ENCODE data around the gene FADS2. TPM values are rescaled to one million over a fixed set of nuclear protein-coding genes. Genes with fewer than 3 reads are reported as not detected.
A peak's percentile ranks its signal among the peaks of the same experiment; 100 is the strongest.

Gene FADS2
- total and polyA plus RNA-seq, 2 of the 13 experiments (the other 11 are each of a cell fraction or from before 2014, with no cell fraction given): 90.1 to 124 TPM

GRCh38 chr11:61816736-61817455, 11.2 kb upstream of the FADS2 start, which contains the start of gene FADS1 (continued):
- TF ChIP-seq MXD4 (CRISPR knock-in tag; IDR thresholded peaks at IDR 0.05) (peak; percentile 94), RARA (CRISPR knock-in tag; IDR thresholded peaks at IDR 0.05) (0 out of 2 replicates have a peak, but pooled peaks have one; percentile 30), ISL2 (CRISPR knock-in tag; IDR thresholded peaks at IDR 0.05) (peak; percentile 69), ZNF432 (CRISPR knock-in tag; IDR thresholded peaks at IDR 0.05; ENCODE audit: borderline replicate concordance) (no peak), RBM22 (optimal IDR thresholded peaks at IDR 0.05; ENCODE audit: low read length) (no peak), NCOA1 (CRISPR knock-in tag; IDR thresholded peaks at IDR 0.05) (peak; percentile 76; the same call in 1 of the 2 replicates), TBL1XR1 (IDR thresholded peaks at IDR 0.05; ENCODE audit: borderline replicate concordance, low read length, partially characterized antibody) (peak; percentile 15), KDM4B (CRISPR knock-in tag; IDR thresholded peaks at IDR 0.05) (no peak), ZNF567 (CRISPR knock-in tag; IDR thresholded peaks at IDR 0.05; ENCODE audit: borderline replicate concordance) (no peak; the same call in 1 of the 2 replicates), ZNF496 (CRISPR knock-in tag; IDR thresholded peaks at IDR 0.05; ENCODE audit: insufficient replicate concordance) (no peak), HNF4G (IDR thresholded peaks at IDR 0.05; ENCODE audit: borderline replicate concordance, low read depth, low read length) (no peak), HNF4G (CRISPR knock-in tag; IDR thresholded peaks at IDR 0.05; ENCODE audit: borderline replicate concordance, low read depth) (0 out of 2 replicates have a peak, but pooled peaks have one; percentile 45), RBAK (CRISPR knock-in tag; IDR thresholded peaks at IDR 0.05) (no peak), ZNF33A (CRISPR knock-in tag; IDR thresholded peaks at IDR 0.05; ENCODE audit: borderline replicate concordance) (0 out of 2 replicates have a peak, but pooled peaks have one; percentile 42), E2F2 (CRISPR knock-in tag; IDR thresholded peaks at IDR 0.05; ENCODE audit: borderline replicate concordance) (0 out of 2 replicates have a peak, but pooled peaks have one; percentile 68), CREBL2 (CRISPR knock-in tag; IDR thresholded peaks at IDR 0.05; ENCODE audit: borderline replicate concordance) (no peak), ZNF232 (CRISPR knock-in tag; IDR thresholded peaks at IDR 0.05; ENCODE audit: borderline replicate concordance) (peak; percentile 87; the same call in 1 of the 2 replicates), PHB2 (IDR thresholded peaks at IDR 0.05; ENCODE audit: partially characterized antibody) (no peak), FOXK2 (IDR thresholded peaks at IDR 0.05) (no peak), AHDC1 (CRISPR knock-in tag; IDR thresholded peaks at IDR 0.05; ENCODE audit: borderline replicate concordance) (no peak)
- TF ChIP-seq, protein P1, sequence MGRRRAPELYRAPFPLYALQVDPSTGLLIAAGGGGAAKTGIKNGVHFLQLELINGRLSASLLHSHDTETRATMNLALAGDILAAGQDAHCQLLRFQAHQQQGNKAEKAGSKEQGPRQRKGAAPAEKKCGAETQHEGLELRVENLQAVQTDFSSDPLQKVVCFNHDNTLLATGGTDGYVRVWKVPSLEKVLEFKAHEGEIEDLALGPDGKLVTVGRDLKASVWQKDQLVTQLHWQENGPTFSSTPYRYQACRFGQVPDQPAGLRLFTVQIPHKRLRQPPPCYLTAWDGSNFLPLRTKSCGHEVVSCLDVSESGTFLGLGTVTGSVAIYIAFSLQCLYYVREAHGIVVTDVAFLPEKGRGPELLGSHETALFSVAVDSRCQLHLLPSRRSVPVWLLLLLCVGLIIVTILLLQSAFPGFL (CRISPR knock-in tag; IDR thresholded peaks at IDR 0.05): no peak
- TF ChIP-seq, protein P2, sequence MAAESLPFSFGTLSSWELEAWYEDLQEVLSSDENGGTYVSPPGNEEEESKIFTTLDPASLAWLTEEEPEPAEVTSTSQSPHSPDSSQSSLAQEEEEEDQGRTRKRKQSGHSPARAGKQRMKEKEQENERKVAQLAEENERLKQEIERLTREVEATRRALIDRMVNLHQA (CRISPR knock-in tag; IDR thresholded peaks at IDR 0.05): no peak

Data from HepG2 (cell line).